ENCODE measurements around the gene DLGAP1.
"Not testable (repeated sequence)": the region's sequence is repeated elsewhere in the genome, so short reads cannot be mapped to it uniquely, and the experiment has no call there.

Gene DLGAP1

GRCh38 chr18:4292696-4293095, 162.4 kb downstream of the DLGAP1 start:
- DNase-seq: no peak

- not testable (repeated sequence) for DNase-seq
These were observed 167.8 kb downstream of the DLGAP1 start for GRCh38 chr18:4287340-4287739.

- DNase-seq: no peak
These were observed 168.9 kb downstream of the DLGAP1 start for GRCh38 chr18:4286256-4286655.

- no peak for DNase-seq
These were observed 169.6 kb downstream of the DLGAP1 start for GRCh38 chr18:4285525-4285924.

GRCh38 chr18:4284528-4284927, 170.6 kb downstream of the DLGAP1 start:
- no peak for DNase-seq

- no peak for DNase-seq
These were observed 171.3 kb downstream of the DLGAP1 start for GRCh38 chr18:4283746-4284291.

GRCh38 chr18:4282954-4283353, 172.2 kb downstream of the DLGAP1 start:
- DNase-seq: no peak

GRCh38 chr18:4276953-4277585, 178.0 kb downstream of the DLGAP1 start:
- no peak for DNase-seq

- DNase-seq: no peak
These were observed 183.2 kb downstream of the DLGAP1 start for GRCh38 chr18:4271952-4272351.

GRCh38 chr18:4270988-4271387, 184.1 kb downstream of the DLGAP1 start:
- DNase-seq: no peak

- no peak for DNase-seq
These were observed 185.1 kb downstream of the DLGAP1 start for GRCh38 chr18:4270016-4270415.

- no peak for DNase-seq
These were observed 187.5 kb downstream of the DLGAP1 start for GRCh38 chr18:4267641-4268040.

- peak in 2 of 56 donors; percentile 15 to 18 for DNase-seq
These were observed 190.7 kb downstream of the DLGAP1 start for GRCh38 chr18:4264347-4264791.

- no peak for DNase-seq
These were observed 195.0 kb downstream of the DLGAP1 start for GRCh38 chr18:4260107-4260506.

GRCh38 chr18:4256766-4257417, 198.2 kb downstream of the DLGAP1 start:
- DNase-seq: no peak

GRCh38 chr18:4254840-4255239, 200.3 kb downstream of the DLGAP1 start:
- no peak for DNase-seq

- no peak for DNase-seq
These were observed 202.3 kb downstream of the DLGAP1 start for GRCh38 chr18:4252829-4253228.

GRCh38 chr18:4251873-4252272, 203.2 kb downstream of the DLGAP1 start:
- DNase-seq: no peak

- no peak for DNase-seq
These were observed 203.9 kb downstream of the DLGAP1 start for GRCh38 chr18:4251206-4251605.

- no peak for DNase-seq
These were observed 205.0 kb downstream of the DLGAP1 start for GRCh38 chr18:4250141-4250540.

- DNase-seq: no peak
These were observed 206.4 kb downstream of the DLGAP1 start for GRCh38 chr18:4248686-4249085.

- DNase-seq: no peak
These were observed 208.7 kb downstream of the DLGAP1 start for GRCh38 chr18:4246374-4246773.

- no peak for DNase-seq
These were observed 209.7 kb downstream of the DLGAP1 start for GRCh38 chr18:4245456-4245855.

Measured in amygdala (tissue), 56 donors.